HepG2 (cell line): Measurements from ENCODE around the gene RAB3C. TPM values are rescaled to one million over a fixed set of nuclear protein-coding genes. Genes with fewer than 3 reads are reported as not detected.

Source experiments
- ATAC-seq: fragments of 200-7000 bp; cut with Tn5 transposase; 3 replicates; pipeline ENCODE4 v1.9.1; 2020; ENCODE audit warnings: mild to moderate bottlenecking, moderate library complexity
- BruUV-seq: library from RNA; stranded (reverse); fragments of 400-500 nt; replicated peaks from 2 replicates; lab custom pipeline; 2021; lab: Mats Ljungman, UMichigan
- CTCF ChIA-PET: fragments of 300-600 bp; formaldehyde crosslinking; extraction: SDS; loops from one replicate; lab custom pipeline; 2021; ENCODE audit warnings: low total read pairs, inconsistent platforms, low intra/inter-chr PET ratio; lab: Yijun Ruan, JAX
- POLR2A ChIA-PET: fragments of 350-600 bp; sonication (Branson Sonifier 250); formaldehyde crosslinking; loops from one replicate; lab custom pipeline; 2020; ENCODE audit warnings: antibody characterized with exemption, inconsistent platforms; lab: Yijun Ruan, JAX
- DNase-seq: peaks from one replicate; pipeline ENCODE4 v3.0.0-alpha.2; 2015; ENCODE audit warnings: low spot score
- FAIRE-seq: peaks from 3 replicates; lab custom pipeline; 2011; peaks lifted over from hg19 to GRCh38; lab: Jason Lieb, UNC
- H2AFZ ChIP-seq: one replicate; pipeline ENCODE4 v1.6.1; 2011; ENCODE audit warnings: low read length, inconsistent platforms
- H3K27ac ChIP-seq: fragments of 300-600 bp; 3 replicates; pipeline ENCODE4 v1.8.0; 2011; ENCODE audit warnings: mixed run types, mild to moderate bottlenecking, mixed read lengths, low read length, inconsistent platforms; ENCODE audit not compliant: insufficient read depth; ENCODE audit errors: extremely low read length
- H3K27me3 ChIP-seq, 2 experiments: fragments of 200-600 bp in 1 of 2; 2 replicates in 1 of 2; 3 replicates in 1 of 2; pipeline versions ENCODE4 v1.6.0 to v1.8.0; 2011; ENCODE audit warnings: low read length in 2 of 2, mild to moderate bottlenecking in 2 of 2, moderate library complexity in 2 of 2, inconsistent platforms in 1 of 2; ENCODE audit not compliant: insufficient read depth in 2 of 2, control insufficient read depth in 1 of 2
- H3K36me3 ChIP-seq, 2 experiments: fragments of 200-600 bp in 1 of 2; replicated peaks in 1 of 2; 2 replicates in 1 of 2; 3 replicates in 1 of 2; pipeline versions ENCODE4 v1.5.1 to v1.8.0; 2011; ENCODE audit warnings: low read length in 2 of 2, inconsistent platforms in 1 of 2; ENCODE audit not compliant: insufficient read depth in 2 of 2, control insufficient read depth in 1 of 2
- H3K4me1 ChIP-seq: 2 replicates; pipeline ENCODE4 v1.5.1; 2012; ENCODE audit warnings: low read length, inconsistent platforms; ENCODE audit not compliant: insufficient read depth
- H3K4me2 ChIP-seq: 2 replicates; pipeline ENCODE4 v1.6.0; 2011; ENCODE audit warnings: low read depth, low read length, inconsistent platforms
- H3K4me3 ChIP-seq, 3 experiments: fragments of 200-600 bp in 1 of 3; sonication (generic), shearing (Covaris generic) in 1 of 3; replicated peaks in 1 of 3; 2 replicates each; pipeline ENCODE4 v1.5.1; 2011 to 2016; ENCODE audit warnings: low read length in 3 of 3, inconsistent platforms in 2 of 3, low read depth in 2 of 3, mild to moderate bottlenecking in 2 of 3, control low read depth in 1 of 3, mixed read lengths in 1 of 3; ENCODE audit not compliant: insufficient read depth in 1 of 3
- H3K79me2 ChIP-seq: one replicate; pipeline ENCODE4 v1.6.1; 2011; ENCODE audit warnings: low read length, inconsistent platforms; ENCODE audit not compliant: insufficient read depth
- H3K9ac ChIP-seq: 2 replicates; pipeline ENCODE4 v1.6.0; 2011; ENCODE audit warnings: mild to moderate bottlenecking, low read depth, low read length, inconsistent platforms; ENCODE audit not compliant: insufficient read depth
- H3K9me3 ChIP-seq: 2 replicates; pipeline ENCODE4 v1.5.1; 2012; ENCODE audit warnings: mild to moderate bottlenecking, low read length
- H4K20me1 ChIP-seq: 2 replicates; pipeline ENCODE4 v1.6.0; 2011; ENCODE audit warnings: inconsistent platforms, mild to moderate bottlenecking, low read length, moderate library complexity; ENCODE audit not compliant: insufficient read depth
- CAMTA2 ChIP-seq: sonication (generic); formaldehyde crosslinking; IDR thresholded peaks from 2 replicates; pipeline ENCODE4 v1.4.0; 2020; ENCODE audit warnings: mild to moderate bottlenecking, missing genetic modification reagents, borderline replicate concordance
- CERS6 ChIP-seq: sonication (generic); formaldehyde crosslinking; IDR thresholded peaks from 2 replicates; pipeline ENCODE4 v1.5.0; 2020; ENCODE audit warnings: missing genetic modification reagents
- DNMT3B ChIP-seq: conservative IDR thresholded peaks from 2 replicates; pipeline ENCODE4 v1.6.1; 2016; ENCODE audit warnings: missing biosample characterization, control low read depth
- GABPB1 ChIP-seq: IDR thresholded peaks from 2 replicates; pipeline ENCODE4 v1.6.1; 2016; ENCODE audit warnings: mild to moderate bottlenecking, missing genetic modification reagents, moderate library complexity, missing compliant biosample characterization
- REPIN1 ChIP-seq: sonication (generic); formaldehyde crosslinking; IDR thresholded peaks from 2 replicates; pipeline ENCODE4 v1.8.0; 2022; ENCODE audit warnings: missing genetic modification reagents, low read depth, mild to moderate bottlenecking, borderline replicate concordance
- SMYD3 ChIP-seq: sonication (generic); formaldehyde crosslinking; IDR thresholded peaks from 2 replicates; pipeline ENCODE4 v1.8.1; 2023; ENCODE audit warnings: mild to moderate bottlenecking, missing genetic modification reagents
- TFDP2 ChIP-seq: sonication (generic); formaldehyde crosslinking; IDR thresholded peaks from 2 replicates; pipeline ENCODE4 v1.4.0; 2020; ENCODE audit warnings: missing genetic modification reagents
- ZMYM3 ChIP-seq: sonication (generic); formaldehyde crosslinking; IDR thresholded peaks from 2 replicates; pipeline ENCODE4 v1.5.1; 2020; ENCODE audit warnings: mild to moderate bottlenecking, missing genetic modification reagents
- ZNF430 ChIP-seq: sonication (generic); formaldehyde crosslinking; IDR thresholded peaks from 2 replicates; pipeline ENCODE4 v1.9.0; 2021; ENCODE audit warnings: mild to moderate bottlenecking, missing genetic modification reagents
- ZNF687 ChIP-seq: sonication (generic); formaldehyde crosslinking; IDR thresholded peaks from 2 replicates; pipeline ENCODE4 v1.5.1; 2020; ENCODE audit warnings: mild to moderate bottlenecking, missing genetic modification reagents, moderate library complexity
- ZNF709 ChIP-seq: sonication (generic); formaldehyde crosslinking; IDR thresholded peaks from 2 replicates; pipeline ENCODE4 v1.5.0; 2020; ENCODE audit warnings: mild to moderate bottlenecking, missing genetic modification reagents
- ZNF720 ChIP-seq: sonication (generic); formaldehyde crosslinking; IDR thresholded peaks from 2 replicates; pipeline ENCODE4 v1.4.0; 2020; ENCODE audit warnings: missing genetic modification reagents
- ZNF768 ChIP-seq: sonication (generic); formaldehyde crosslinking; IDR thresholded peaks from 2 replicates; pipeline ENCODE4 v1.4.0; 2020; ENCODE audit warnings: missing genetic modification reagents
- ZSCAN29 ChIP-seq: sonication (generic); formaldehyde crosslinking; conservative IDR thresholded peaks from 2 replicates; pipeline ENCODE4 v1.4.0; 2020; ENCODE audit warnings: mild to moderate bottlenecking, missing genetic modification reagents
- WGBS: methylation state at CpG from one replicate; pipeline ENCODE4 v1.1.6; 2017; ENCODE audit warnings: low lambda C conversion rate; 5-methylcytosine and 5-hydroxymethylcytosine counted together
- in situ Hi-C: cut with HindIII; loops from 2 replicates; pipeline ENCODE4 v1.10.0; 2017; ENCODE audit warnings: low pct_unique_long_range_greater_than_20kb; ENCODE audit not compliant: extremely low pct_ligation_motif_present
- intact Hi-C: fragments of 100-400 bp; cut with micrococcal nuclease; formaldehyde crosslinking; loops from one replicate; pipeline ENCODE4 v1.10.0; 2022; ENCODE audit not compliant: unreplicated experiment
- polyA plus RNA-seq, 8 experiments: library from polyadenylated mRNA; depleted of rRNA in 3 of 8; stranded (reverse) in 7 of 8; unstranded in 1 of 8; fragments of >200 nt; fragmentation: Illumina TruSeq in 4 of 8; extraction: Trizol in 4 of 8; gene quantifications; 2 replicates each; pipeline versions ENCODE4 v1.2.1 to v1.2.3, GENCODE V29; 2011 to 2016; ENCODE audit warnings: low read depth in 4 of 8, missing spikeins in 1 of 8, mixed read lengths in 1 of 8; ENCODE audit not compliant: insufficient read depth in 1 of 8
- total RNA-seq, 5 experiments: library from RNA; depleted of rRNA; stranded (reverse); fragments of >200 nt; fragmentation: Illumina TruSeq; extraction: Trizol; gene quantifications; 2 replicates each; pipeline ENCODE4 v1.2.3, GENCODE V29; 2016; ENCODE audit warnings: low read depth in 1 of 5

Gene RAB3C
- total and polyA plus RNA-seq, 2 of the 13 experiments (the other 11 are each of a cell fraction or from before 2014, with no cell fraction given): not detected

- H3K36me3 ChIP-seq: no peaks in the 10 kb centered on the region
- no peak overlapping the region for H3K9ac ChIP-seq
- no peaks in the 10 kb centered on the region for H3K27me3 ChIP-seq
- intact Hi-C loops: no loop called here
- no peaks in the 10 kb centered on the region for H3K4me1 ChIP-seq
- H3K9me3 ChIP-seq: no peaks in the 10 kb centered on the region
- TF ChIP-seq SMYD3 (CRISPR knock-in tag) (no peak), DNMT3B (CRISPR knock-in tag) (no peak), ZNF709 (CRISPR knock-in tag) (no peak)
- TF ChIP-seq, all 625 proteins: peak for 0
- H3K27ac ChIP-seq: no peak overlapping the region
- CTCF ChIA-PET: no interaction called here
- ATAC-seq: no peak
- H4K20me1 ChIP-seq: no peaks in the 10 kb centered on the region
- no peaks in the 10 kb centered on the region for H3K79me2 ChIP-seq
- no peak overlapping the region for H2AFZ ChIP-seq
- no peak for DNase-seq
- H3K4me2 ChIP-seq: no peak overlapping the region
- no peak overlapping the region for H3K4me3 ChIP-seq
- BruUV-seq: no TSS peak
- in situ Hi-C loops: no loop called here
- POLR2A ChIA-PET: no interaction called here
- FAIRE-seq: no peak
Measured at GRCh38 chr5:58797021-58797420, 214.1 kb downstream of the RAB3C start.

GRCh38 chr5:58800356-58800755, 217.5 kb downstream of the RAB3C start:
- Histone ChIP-seq H3K9ac (no peak overlapping the region), H3K27me3 (no peaks in the 10 kb centered on the region), H4K20me1 (no peaks in the 10 kb centered on the region), H3K9me3 (no peaks in the 10 kb centered on the region), H3K27ac (no peak overlapping the region), H3K4me2 (no peak overlapping the region), H3K4me3 (no peak overlapping the region), H2AFZ (no peak overlapping the region), H3K4me1 (no peaks in the 10 kb centered on the region), H3K79me2 (no peaks in the 10 kb centered on the region), H3K36me3 (no peaks in the 10 kb centered on the region)
- CTCF ChIA-PET: no interaction called here
- in situ Hi-C loops (loop anchor here (25.0 kb wide), 1 partner anchor 288 kb away; no protein-coding TSS in a partner anchor), intact Hi-C loops (no loop called here)
- BruUV-seq: no TSS peak
- POLR2A ChIA-PET: no interaction called here
- FAIRE-seq (no peak), ATAC-seq (no peak), DNase-seq (no peak)
- 43% methylated on average over 7 of the region's 7 CpGs for WGBS
- TF ChIP-seq ZSCAN29 (no peak), TFDP2 (no peak), REPIN1 (CRISPR knock-in tag) (no peak), ZNF430 (CRISPR knock-in tag) (no peak), ZNF768 (no peak), ZNF720 (CRISPR knock-in tag) (no peak), ZNF687 (CRISPR knock-in tag) (no peak), ZMYM3 (CRISPR knock-in tag) (no peak), CAMTA2 (CRISPR knock-in tag) (no peak), CERS6 (CRISPR knock-in tag) (no peak), GABPB1 (CRISPR knock-in tag) (no peak)
